Stomach (tissue), 9 donors: ENCODE results near the gene UGT1A10. TPM values are rescaled to one million over a fixed set of nuclear protein-coding genes. Genes with fewer than 3 reads are reported as not detected.

Source experiments
- DNase-seq, 2 donors: peaks; one replicate each; pipeline versions ENCODE4 v3.0.0 to v3.0.0-alpha.2; 2013 to 2019
- H3K27ac ChIP-seq, 5 donors: fragments of 200-600 bp in 4 of 5; sonication (generic) in 4 of 5; one replicate each; pipeline ENCODE4 v1.5.1; 2013 to 2019; ENCODE audit warnings: mild to moderate bottlenecking in 1 of 5, moderate library complexity in 1 of 5
- H3K27me3 ChIP-seq, 3 donors: fragments of 200-600 bp; sonication (generic); one replicate each; pipeline ENCODE4 v1.5.1; 2017 to 2019; ENCODE audit warnings: mixed run types in 1 of 3
- H3K36me3 ChIP-seq, 4 donors: fragments of 200-600 bp; sonication (generic); 1 replicate in 3 of 4; 2 replicates in 1 of 4; pipeline ENCODE4 v1.5.1; 2016 to 2019
- H3K4me1 ChIP-seq, 4 donors: fragments of 200-600 bp; sonication (generic); one replicate each; pipeline ENCODE4 v1.5.1; 2016 to 2019
- H3K4me3 ChIP-seq, 4 donors: fragments of 200-600 bp; sonication (generic) in 3 of 4; one replicate each; pipeline ENCODE4 v1.5.1; 2016 to 2019; ENCODE audit warnings: mild to moderate bottlenecking in 1 of 4
- H3K9me3 ChIP-seq, 4 donors: fragments of 200-600 bp; sonication (generic); one replicate each; pipeline ENCODE4 v1.5.1; 2016 to 2019
- EP300 ChIP-seq: sonication (generic); formaldehyde crosslinking; IDR thresholded peaks from one replicate; pipeline ENCODE4 v1.6.1; 2017; ENCODE audit warnings: antibody characterized with exemption
- POLR2A ChIP-seq, 4 donors: fragments of 450-650 bp; IDR thresholded peaks; one replicate each; pipeline ENCODE4 v1.6.1; 2016; ENCODE audit warnings: antibody characterized with exemption in 4 of 4, control low read depth in 2 of 4, mild to moderate bottlenecking in 1 of 4, moderate library complexity in 1 of 4
- POLR2AphosphoS5 ChIP-seq, 3 donors: sonication (generic); formaldehyde crosslinking; IDR thresholded peaks; one replicate each; pipeline ENCODE4 v1.6.1; 2016; ENCODE audit warnings: antibody characterized with exemption in 3 of 3
- WGBS, 5 donors: extraction: QIAGEN DNeasy Blood & Tissue Kit in 3 of 5; methylation state at CpG; one replicate each; pipeline versions ENCODE4 v1.1.5 to v1.1.7; 2013 to 2018; 5-methylcytosine and 5-hydroxymethylcytosine counted together
- intact Hi-C: fragments of 100-400 bp; cut with DNase I; formaldehyde crosslinking; loops from one replicate; pipeline ENCODE4 v1.15.1; 2023; ENCODE audit warnings: low total_unique reads
- polyA plus RNA-seq, 3 donors: library from polyadenylated mRNA; stranded (reverse); fragments of 200-250 nt; gene quantifications; one replicate each; pipeline ENCODE4 v1.2.3, GENCODE V29; 2013
- total RNA-seq, 5 donors: library from RNA; depleted of rRNA; stranded (reverse); fragments of >200 nt; gene quantifications; one replicate each; pipeline versions ENCODE4 v1.1.0 to v1.2.3, GENCODE V29; 2014 to 2016
- TF ChIP-seq, protein P1 (sequence below), 7 experiments: fragments of 450-650 bp in 4 of 7; fragments of 200-600 bp in 3 of 7; sonication (generic) in 3 of 7; IDR thresholded peaks; one replicate each; pipeline ENCODE4 v1.5.1; 2016 to 2019; ENCODE audit warnings: antibody characterized with exemption in 7 of 7, control low read depth in 2 of 7, mild to moderate bottlenecking in 1 of 7
- donor health status: healthy with polysubstance abuse.
- donor health status: Bipolar disorder and iron deficiency.
- donor health status: healthy.

Gene UGT1A10
- total and polyA plus RNA-seq, 8 donors: 0.45 to 32.7 (median 2.2) TPM; not detected in 1

DNA sequence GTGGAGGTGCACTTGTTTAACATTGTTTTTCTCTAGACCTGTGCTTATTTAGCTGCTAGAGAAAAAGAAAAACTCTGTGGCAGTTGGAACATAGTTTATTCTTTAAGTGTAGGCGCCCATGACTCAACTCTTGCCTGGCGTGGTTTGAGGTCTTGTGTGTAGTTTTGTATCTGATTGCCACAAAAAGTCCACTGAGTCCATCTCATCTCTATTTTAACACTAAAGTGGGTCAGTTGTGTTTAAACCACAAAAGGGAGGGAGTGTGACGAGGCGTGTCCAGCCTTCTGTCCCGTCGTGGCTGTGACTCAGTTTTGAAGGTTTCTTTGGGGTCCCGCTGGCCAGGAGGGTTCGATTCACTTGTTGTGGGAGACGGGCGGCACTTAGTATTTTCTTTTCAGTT, 20.2 kb downstream of the UGT1A10 start:
- H3K27ac ChIP-seq: no peak overlapping the region
- WGBS, 5 donors: 64 to 91% (median 78%) methylated on average over 10 of the region's 10 CpGs
- H3K36me3 ChIP-seq: no peaks in the 10 kb centered on the region
- no peak for TF ChIP-seq EP300
- TF ChIP-seq, protein P1, sequence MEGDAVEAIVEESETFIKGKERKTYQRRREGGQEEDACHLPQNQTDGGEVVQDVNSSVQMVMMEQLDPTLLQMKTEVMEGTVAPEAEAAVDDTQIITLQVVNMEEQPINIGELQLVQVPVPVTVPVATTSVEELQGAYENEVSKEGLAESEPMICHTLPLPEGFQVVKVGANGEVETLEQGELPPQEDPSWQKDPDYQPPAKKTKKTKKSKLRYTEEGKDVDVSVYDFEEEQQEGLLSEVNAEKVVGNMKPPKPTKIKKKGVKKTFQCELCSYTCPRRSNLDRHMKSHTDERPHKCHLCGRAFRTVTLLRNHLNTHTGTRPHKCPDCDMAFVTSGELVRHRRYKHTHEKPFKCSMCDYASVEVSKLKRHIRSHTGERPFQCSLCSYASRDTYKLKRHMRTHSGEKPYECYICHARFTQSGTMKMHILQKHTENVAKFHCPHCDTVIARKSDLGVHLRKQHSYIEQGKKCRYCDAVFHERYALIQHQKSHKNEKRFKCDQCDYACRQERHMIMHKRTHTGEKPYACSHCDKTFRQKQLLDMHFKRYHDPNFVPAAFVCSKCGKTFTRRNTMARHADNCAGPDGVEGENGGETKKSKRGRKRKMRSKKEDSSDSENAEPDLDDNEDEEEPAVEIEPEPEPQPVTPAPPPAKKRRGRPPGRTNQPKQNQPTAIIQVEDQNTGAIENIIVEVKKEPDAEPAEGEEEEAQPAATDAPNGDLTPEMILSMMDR (IDR thresholded peaks at IDR 0.05): no peak
- TF ChIP-seq POLR2A (IDR thresholded peaks at IDR 0.05): no peak
- TF ChIP-seq POLR2AphosphoS5 (IDR thresholded peaks at IDR 0.05): no peak
- H3K4me3 ChIP-seq: no peak overlapping the region
- no peaks in the 10 kb centered on the region for H3K27me3 ChIP-seq
- no peaks in the 10 kb centered on the region for H3K9me3 ChIP-seq
- intact Hi-C loops: no loop called here
- DNase-seq: no peak
- no peaks in the 10 kb centered on the region for H3K4me1 ChIP-seq

DNA sequence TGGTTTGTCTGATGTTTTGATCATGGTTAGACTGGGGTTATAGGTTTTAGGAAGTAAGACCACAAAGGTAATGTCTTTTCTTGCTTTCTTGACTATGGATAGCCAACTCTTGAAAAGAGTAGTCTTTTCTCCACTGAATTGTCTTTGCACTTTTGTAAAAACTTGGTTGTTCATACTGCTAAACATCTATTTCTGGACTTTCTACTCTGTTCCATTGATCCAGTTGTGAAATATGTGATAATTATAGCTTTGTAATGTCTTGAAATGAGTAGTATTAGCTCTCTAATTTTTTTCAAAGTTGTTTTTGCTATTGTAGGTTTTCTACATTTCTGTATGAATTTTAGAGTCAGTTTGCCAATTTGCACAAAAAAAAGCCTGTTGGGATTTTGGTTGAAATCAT, 22.4 kb downstream of the UGT1A10 start:
- H3K4me3 ChIP-seq: no peak overlapping the region
- DNase-seq: no peak
- H3K27ac ChIP-seq: no peak overlapping the region
- no peaks in the 10 kb centered on the region for H3K4me1 ChIP-seq
- TF ChIP-seq, protein P1 (IDR thresholded peaks at IDR 0.05): no peak
- TF ChIP-seq POLR2A (IDR thresholded peaks at IDR 0.05): no peak
- no peak for TF ChIP-seq EP300
- TF ChIP-seq POLR2AphosphoS5 (IDR thresholded peaks at IDR 0.05): no peak
- intact Hi-C loops: no loop called here
- no peaks in the 10 kb centered on the region for H3K27me3 ChIP-seq
- peaks cover 0 to 6% (median 0%) of the 10 kb centered on the region in 4 donors for H3K9me3 ChIP-seq
- no peaks in the 10 kb centered on the region for H3K36me3 ChIP-seq

DNA sequence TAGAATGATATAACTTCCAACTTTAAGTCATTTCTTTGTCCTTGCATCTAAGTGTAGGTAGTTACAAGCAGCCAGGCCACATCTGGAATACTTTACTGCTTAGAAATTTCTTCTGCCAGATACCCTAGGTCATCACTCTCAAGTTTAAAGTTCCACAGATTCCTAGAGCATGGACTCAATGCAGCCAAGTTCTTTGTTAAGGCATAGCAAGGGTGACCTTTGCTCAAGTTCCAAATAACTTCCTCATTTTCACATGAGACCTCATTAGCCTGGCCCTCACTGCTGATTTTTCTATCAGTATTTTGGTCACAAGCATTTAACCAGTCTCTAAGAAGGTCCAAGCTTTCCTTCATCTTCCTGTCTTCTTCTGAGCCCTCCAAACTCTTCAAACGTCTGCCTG, 27.7 kb downstream of the UGT1A10 start:
- no peak for DNase-seq

DNA sequence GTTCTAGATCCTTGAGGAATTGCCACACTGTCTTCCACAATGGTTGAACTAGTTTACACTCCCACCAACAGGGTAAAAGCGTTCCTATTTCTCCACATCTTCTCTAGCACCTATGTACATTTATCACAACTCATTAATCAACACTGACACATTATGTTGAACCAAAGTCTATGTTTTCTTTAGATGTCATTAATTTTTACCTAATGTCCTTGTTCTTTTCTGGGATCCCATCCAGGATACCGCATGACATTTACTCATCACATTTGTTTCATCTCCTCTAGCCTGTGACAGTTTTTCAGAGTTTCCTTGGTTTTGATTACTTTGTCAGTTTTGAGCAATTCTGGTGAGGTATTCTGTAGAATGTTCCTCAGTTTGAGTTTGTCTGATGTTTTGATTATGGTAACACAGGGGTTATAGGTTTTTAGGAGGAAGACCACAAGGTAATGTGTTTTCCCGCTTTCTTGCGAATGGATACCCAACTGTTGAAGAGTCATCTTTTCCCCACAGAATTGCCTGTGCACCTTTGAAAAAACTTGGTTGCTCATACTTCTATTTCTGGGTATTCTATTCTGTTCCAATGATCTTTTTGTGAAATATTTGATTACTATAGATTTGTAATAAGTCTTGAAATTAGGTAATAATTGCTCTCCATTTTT, 32.5 kb downstream of the UGT1A10 start:
- DNase-seq: no peak
- H3K27ac ChIP-seq: no peak overlapping the region
- peaks cover 0 to 8% (median 2%) of the 10 kb centered on the region in 4 donors for H3K9me3 ChIP-seq
- TF ChIP-seq POLR2A (IDR thresholded peaks at IDR 0.05): no peak
- H3K4me1 ChIP-seq: no peaks in the 10 kb centered on the region
- H3K36me3 ChIP-seq: no peaks in the 10 kb centered on the region
- H3K27me3 ChIP-seq: no peaks in the 10 kb centered on the region
- WGBS, 5 donors: 78 to 87% (median 79%) methylated on average over 4 of the region's 4 CpGs
- intact Hi-C loops: no loop called here
- H3K4me3 ChIP-seq: no peak overlapping the region

More for the DNA sequence above, 27.7 kb downstream of the UGT1A10 start:
- intact Hi-C loops: no loop called here
- no peak for TF ChIP-seq POLR2AphosphoS5 (IDR thresholded peaks at IDR 0.05)
- TF ChIP-seq POLR2A (IDR thresholded peaks at IDR 0.05): no peak
- TF ChIP-seq, protein P1 (IDR thresholded peaks at IDR 0.05): no peak
- TF ChIP-seq EP300: no peak
- Histone ChIP-seq H3K27me3 (no peaks in the 10 kb centered on the region), H3K4me1 (no peaks in the 10 kb centered on the region), H3K9me3 (peaks cover 0 to 11% (median 4%) of the 10 kb centered on the region in 4 donors), H3K36me3 (no peaks in the 10 kb centered on the region), H3K4me3 (no peak overlapping the region), H3K27ac (no peak overlapping the region)
- WGBS, 5 donors: 36 to 60% (median 54%) methylated on average over 1 of the region's 1 CpG
